GM19023 (cell line): Measurements from ENCODE around the gene RNGTT.
"Not testable (repeated sequence)": the region's sequence is repeated elsewhere in the genome, so short reads cannot be mapped to it uniquely, and the experiment has no call there.

Experiments
- ATAC-seq: cut with Tn5 transposase; IDR thresholded peaks from one replicate; pipeline ENCODE4 v1.9.1; 2021; ENCODE audit warnings: mild to moderate bottlenecking, moderate library complexity; ENCODE audit not compliant: unreplicated experiment

RNGTT gene

DNA sequence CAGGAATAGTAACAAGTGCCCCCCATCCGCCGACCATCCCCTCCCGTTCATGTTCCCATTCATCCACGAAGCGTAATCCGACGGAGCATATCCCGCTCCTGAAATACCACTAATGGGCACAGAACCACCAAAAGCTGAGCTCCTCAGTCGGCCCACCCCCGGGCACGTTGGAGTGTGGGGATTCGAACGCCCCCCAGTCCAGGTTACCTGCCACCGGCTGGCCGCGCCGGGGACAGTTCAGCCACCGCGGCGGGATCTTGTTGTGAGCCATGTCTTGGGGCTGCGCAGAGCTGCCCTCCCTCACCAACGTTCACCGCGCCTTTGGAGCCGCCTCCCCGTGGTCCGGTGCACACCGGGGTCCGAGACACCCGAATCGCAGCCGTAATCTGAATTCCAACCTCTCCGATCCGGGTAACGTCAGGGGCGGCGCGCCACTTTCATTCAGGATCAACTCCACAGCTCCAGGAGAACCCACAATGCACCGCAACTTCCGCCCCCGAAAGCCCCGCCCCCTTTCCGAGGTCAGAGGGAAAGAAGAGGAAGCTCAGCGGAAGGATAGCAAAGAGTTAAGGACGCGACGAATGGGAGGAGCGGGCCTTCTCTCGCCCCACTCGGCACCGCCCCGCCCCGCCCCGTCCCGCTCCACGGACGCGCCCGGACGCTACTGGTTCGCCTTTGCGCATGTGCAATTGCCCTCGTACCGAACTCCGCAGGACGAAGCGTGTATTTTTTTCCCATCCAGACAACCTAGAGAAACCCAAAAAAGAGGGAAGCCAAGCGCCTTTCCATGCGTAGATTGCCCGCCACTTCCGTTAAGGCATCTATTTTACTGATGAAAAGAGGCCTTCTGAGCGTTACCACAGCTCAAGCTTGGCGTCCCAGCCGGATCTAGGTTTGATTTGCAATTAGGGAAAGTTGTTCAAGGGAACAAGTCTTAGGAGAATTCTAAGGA lies at the start of gene RNGTT:
RNGTT (minus strand) TSS at position 480 of the 952 bp plus-strand sequence; CDS start at position 271, 209 bp downstream.
- ATAC-seq = peak; percentile 97

DNA sequence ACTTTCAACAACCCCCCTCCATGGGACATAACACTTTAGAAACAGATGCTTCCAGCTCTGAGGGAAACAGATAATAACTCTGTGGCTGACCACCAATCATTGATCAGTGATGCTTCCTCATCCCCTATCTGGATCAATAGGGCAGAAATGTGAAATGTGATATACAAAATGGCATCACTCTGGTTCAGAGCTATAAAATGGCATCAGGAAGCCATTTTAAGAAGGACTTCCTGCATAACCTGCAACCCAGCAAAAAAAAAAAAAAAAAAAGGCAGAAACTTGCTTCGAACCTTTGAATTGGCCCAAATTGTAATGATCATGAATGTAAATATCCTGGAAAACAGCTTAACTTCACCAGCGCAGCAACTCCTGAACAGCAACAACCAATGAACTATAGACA lies 48.0 kb upstream of the RNGTT start:
- ATAC-seq = no peak

GRCh38 chr6:89010825-89011224 lies 47.4 kb upstream of the RNGTT start:
- no peak for ATAC-seq

DNA sequence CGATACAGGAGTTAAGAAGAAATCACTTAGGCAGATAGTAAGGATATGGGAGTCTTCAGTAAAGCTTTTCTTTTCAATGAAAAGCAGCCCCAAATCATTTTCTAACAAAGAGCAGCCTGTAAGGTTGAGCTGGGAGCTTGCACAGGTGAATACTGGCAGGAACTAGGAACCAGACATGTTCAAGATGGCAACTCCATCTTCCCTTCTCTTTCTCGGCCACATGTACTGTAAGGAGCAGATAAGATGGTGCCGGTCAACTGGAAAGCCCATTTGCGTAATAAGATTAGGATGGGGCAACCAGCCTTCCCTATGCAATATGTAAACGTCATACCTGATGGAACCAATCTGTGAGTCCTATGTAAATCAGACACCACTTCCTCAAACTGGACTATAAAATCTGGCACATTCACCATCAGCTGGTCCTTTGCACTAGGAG lies 46.2 kb upstream of the RNGTT start:
- ATAC-seq = no peak

GRCh38 chr6:89008815-89009374 lies 45.5 kb upstream of the RNGTT start:
- no peak for ATAC-seq

DNA sequence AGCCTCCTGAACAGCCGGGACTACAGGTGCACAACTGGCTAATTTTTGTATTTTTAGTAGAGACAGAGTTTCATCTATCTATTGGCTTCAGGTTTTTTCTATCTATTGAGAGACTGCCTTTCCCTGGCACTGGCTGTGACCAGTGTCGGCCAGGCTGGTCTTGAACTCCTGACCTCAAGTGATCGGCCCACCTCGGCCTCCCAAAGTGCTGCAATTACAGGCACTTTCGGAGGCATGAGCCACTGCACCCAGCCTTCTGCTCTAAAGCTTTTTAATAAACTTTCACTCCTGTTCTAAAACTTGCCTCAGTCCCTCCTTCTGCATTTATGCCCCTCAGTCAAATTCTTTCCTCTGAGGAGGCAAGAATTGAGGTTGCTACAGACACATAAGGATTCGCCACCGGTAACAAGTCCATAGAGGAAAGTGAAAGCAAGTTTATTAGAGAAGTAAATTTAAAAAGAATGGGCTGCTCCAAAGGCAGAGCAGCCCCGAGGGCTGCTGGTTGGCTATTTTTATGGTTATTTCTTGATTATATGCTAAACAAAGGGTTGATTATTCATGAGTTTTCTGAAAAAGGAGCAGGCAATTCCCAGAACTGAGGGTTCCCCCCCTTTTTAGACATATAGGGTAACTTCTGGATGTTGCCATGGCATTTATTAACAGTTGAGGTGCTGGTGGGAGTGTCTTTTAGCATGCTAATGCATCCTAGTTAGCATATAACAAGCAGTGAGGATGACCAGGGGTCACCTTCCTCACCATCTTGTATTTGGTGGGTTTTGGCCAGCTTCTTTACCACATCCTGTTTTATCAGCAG lies 44.8 kb upstream of the RNGTT start:
- ATAC-seq = no peak

- no peak for ATAC-seq
Measured at GRCh38 chr6:89007209-89008000, 44.0 kb upstream of the RNGTT start.

DNA sequence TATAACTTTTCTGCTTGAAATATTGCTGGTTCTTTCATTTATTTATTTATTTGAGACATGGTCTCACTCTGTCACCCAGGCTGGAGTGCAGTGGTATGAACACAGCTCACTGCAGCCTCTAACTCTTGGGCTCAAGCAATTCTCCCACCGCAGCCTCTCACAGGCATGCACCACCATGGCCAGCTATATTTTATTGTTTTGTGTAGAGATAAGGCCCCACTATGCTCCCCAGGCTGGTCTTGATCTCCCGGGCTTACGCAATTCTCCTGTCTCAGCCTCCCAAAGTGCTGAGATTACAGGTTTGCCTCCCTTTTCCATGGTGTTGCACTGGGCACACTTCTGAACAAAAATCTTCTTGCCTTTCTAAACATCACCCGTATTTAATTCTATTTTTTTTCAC lies 39.1 kb upstream of the RNGTT start:
- ATAC-seq = no peak

- ATAC-seq = no peak
Measured at GRCh38 chr6:88997327-88997726, 33.9 kb upstream of the RNGTT start.

GRCh38 chr6:88992741-88993552 lies 29.5 kb upstream of the RNGTT start:
- no peak for ATAC-seq

- no peak for ATAC-seq
Measured at GRCh38 chr6:88989215-88989614, 25.8 kb upstream of the RNGTT start.

DNA sequence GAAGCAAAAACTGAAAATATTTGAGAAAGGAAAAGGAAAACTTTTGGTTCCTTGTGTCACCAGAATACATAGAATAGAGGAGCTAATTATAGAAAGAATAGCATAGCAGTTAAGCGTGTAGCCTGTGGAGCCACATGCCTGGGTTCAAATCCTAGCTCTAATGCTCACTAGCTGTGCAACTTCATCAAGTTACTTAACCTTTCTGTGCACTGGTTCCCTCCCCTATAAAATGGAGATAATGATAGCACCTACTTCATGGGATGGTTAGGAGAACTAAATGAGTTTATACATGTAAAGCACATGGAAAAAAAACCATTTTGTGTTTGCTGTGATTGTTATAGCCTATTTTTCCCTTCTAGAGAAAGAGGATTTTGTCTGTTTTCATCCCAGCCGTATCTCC lies 24.5 kb upstream of the RNGTT start:
- ATAC-seq = no peak

DNA sequence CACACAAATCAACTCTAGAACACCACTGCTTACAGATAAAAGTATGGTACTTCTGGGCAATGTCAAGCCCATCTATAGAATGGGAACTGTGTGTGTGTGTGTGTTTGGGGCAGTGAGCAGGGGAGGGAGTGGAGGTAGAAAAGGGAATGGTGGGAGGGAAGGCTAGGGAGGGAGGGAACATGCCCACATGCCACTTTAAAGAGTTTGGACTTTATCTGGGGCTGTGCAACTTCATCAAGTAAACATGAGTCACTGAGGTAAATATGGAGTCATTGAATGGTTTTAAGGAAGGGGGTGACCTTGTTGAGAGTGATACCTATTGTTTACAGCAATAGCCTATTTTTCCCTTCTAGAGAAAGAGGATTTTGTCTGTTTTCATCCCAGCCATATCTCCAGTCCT lies 22.5 kb upstream of the RNGTT start:
- no peak for ATAC-seq

GRCh38 chr6:88984606-88985005 lies 21.2 kb upstream of the RNGTT start:
- no peak for ATAC-seq

GRCh38 chr6:88984152-88984551 lies 20.7 kb upstream of the RNGTT start:
- ATAC-seq = no peak

GRCh38 chr6:88983532-88983931 lies 20.1 kb upstream of the RNGTT start:
- no peak for ATAC-seq

DNA sequence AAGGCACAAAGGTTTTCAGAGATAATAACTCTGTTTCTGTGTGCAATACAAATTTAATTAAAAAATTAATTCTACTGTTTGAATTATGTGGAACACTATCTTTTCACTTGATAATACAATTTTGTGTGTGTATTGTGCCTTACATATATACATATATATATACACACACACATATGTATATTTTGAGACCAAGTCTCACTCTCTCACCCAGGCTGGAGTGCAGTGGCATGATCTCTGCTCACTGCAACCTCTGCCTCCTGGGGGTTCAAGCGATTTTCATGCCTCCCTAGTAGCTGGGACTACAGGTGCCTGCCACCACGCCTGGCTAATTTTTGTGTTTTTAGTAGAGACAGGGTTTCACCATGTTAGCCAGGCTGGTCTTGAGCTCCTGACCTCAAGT lies 19.7 kb upstream of the RNGTT start:
- ATAC-seq = not testable (repeated sequence)

DNA sequence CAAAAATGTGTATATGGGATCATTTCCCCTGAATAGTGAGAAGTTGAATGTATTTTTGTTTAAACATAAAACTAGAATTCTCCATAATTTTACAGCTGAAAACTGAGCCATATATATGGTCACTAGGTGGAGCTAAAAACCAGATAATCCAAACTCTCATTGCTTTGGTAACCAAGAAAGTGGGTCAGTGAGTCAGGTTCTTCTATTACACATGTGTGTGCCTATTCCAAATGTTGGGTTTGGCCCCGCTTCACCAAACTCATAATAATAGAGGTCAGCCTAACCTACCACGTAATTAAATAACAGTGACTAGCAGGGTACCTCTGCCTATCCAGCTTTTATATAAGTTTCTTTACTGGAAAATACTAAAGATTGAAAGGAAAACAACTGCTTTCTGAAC lies 19.3 kb upstream of the RNGTT start:
- no peak for ATAC-seq

GRCh38 chr6:88975369-88975768 lies 12.0 kb upstream of the RNGTT start:
- ATAC-seq = no peak
